CD14-positive monocyte (primary cell): ENCODE measurements around the gene RNU2-63P. TPM values are rescaled to one million over a fixed set of nuclear protein-coding genes. Genes with fewer than 3 reads are reported as not detected.

Source experiments
- DNase-seq, 3 donors: peaks; one replicate each; pipeline ENCODE4 v3.0.0-alpha.2; 2011 to 2022
- H2AFZ ChIP-seq: 2 replicates; pipeline ENCODE4 v1.6.0; 2012; ENCODE audit warnings: mild to moderate bottlenecking, low read depth, low read length, inconsistent platforms; ENCODE audit not compliant: insufficient read depth, poor library complexity, severe bottlenecking
- H3K27ac ChIP-seq, 2 donors: 1 replicate in 1 of 2; 2 replicates in 1 of 2; pipeline ENCODE4 v1.5.1; 2012 to 2013; ENCODE audit warnings: low read length in 2 of 2, control low read depth in 1 of 2, inconsistent platforms in 1 of 2, low read depth in 1 of 2, mild to moderate bottlenecking in 1 of 2
- H3K27me3 ChIP-seq, 2 donors: one replicate each; pipeline versions ENCODE4 v1.6.0 to v1.6.1; 2011 to 2013; ENCODE audit warnings: low read length in 2 of 2; ENCODE audit not compliant: control insufficient read depth in 2 of 2, insufficient read depth in 2 of 2
- H3K36me3 ChIP-seq, 2 donors: replicated peaks in 1 of 2; 1 replicate in 1 of 2; 2 replicates in 1 of 2; pipeline versions ENCODE4 v1.5.1 to v1.6.1; 2012 to 2013; ENCODE audit warnings: low read length in 2 of 2, control low read depth in 1 of 2, inconsistent platforms in 1 of 2, mild to moderate bottlenecking in 1 of 2; ENCODE audit not compliant: insufficient read depth in 2 of 2, control insufficient read depth in 1 of 2
- H3K4me1 ChIP-seq, 2 donors: 1 replicate in 1 of 2; 2 replicates in 1 of 2; pipeline versions ENCODE4 v1.5.1 to v1.6.1; 2012 to 2013; ENCODE audit warnings: low read length in 2 of 2, control low read depth in 1 of 2, inconsistent platforms in 1 of 2, mild to moderate bottlenecking in 1 of 2, moderate library complexity in 1 of 2; ENCODE audit not compliant: insufficient read depth in 2 of 2, control insufficient read depth in 1 of 2
- H3K4me2 ChIP-seq: replicated peaks from 2 replicates; pipeline ENCODE3; 2012; ENCODE audit warnings: low read length, moderate library complexity, mild to moderate bottlenecking; ENCODE audit not compliant: poor library complexity, severe bottlenecking; ENCODE audit errors: extremely low read depth
- H3K4me3 ChIP-seq, 3 experiments: fragments of 200-600 bp in 1 of 3; sonication (generic) in 1 of 3; replicated peaks in 1 of 3; 1 replicate in 2 of 3; 2 replicates in 1 of 3; pipeline ENCODE4 v1.5.1; 2011 to 2013; ENCODE audit warnings: low read length in 3 of 3, mild to moderate bottlenecking in 3 of 3, control low read depth in 2 of 3, low read depth in 2 of 3, inconsistent platforms in 1 of 3, moderate library complexity in 1 of 3
- H3K79me2 ChIP-seq: 2 replicates; pipeline ENCODE4 v1.6.0; 2012; ENCODE audit warnings: mild to moderate bottlenecking, control low read depth, inconsistent platforms, low read length, moderate library complexity; ENCODE audit not compliant: insufficient read depth
- H3K9ac ChIP-seq: 2 replicates; pipeline ENCODE4 v1.6.0; 2017; ENCODE audit warnings: low read length, mild to moderate bottlenecking; ENCODE audit not compliant: insufficient read depth, poor library complexity, severe bottlenecking
- H3K9me3 ChIP-seq, 2 donors: replicated peaks in 1 of 2; 1 replicate in 1 of 2; 2 replicates in 1 of 2; pipeline versions ENCODE4 v1.5.1 to v1.6.1; 2012 to 2013; ENCODE audit warnings: low read length in 2 of 2, control low read depth in 1 of 2; ENCODE audit not compliant: control insufficient read depth in 1 of 2, insufficient read depth in 1 of 2
- H4K20me1 ChIP-seq: 2 replicates; pipeline ENCODE4 v1.6.0; 2012; ENCODE audit warnings: mild to moderate bottlenecking, low read length, control low read depth, moderate library complexity; ENCODE audit not compliant: insufficient read depth
- H3K27ac Mint-ChIP-seq, 7 donors: one replicate each; pipeline ENCODE4 v1.8.0; 2020; ENCODE audit warnings: mild to moderate bottlenecking in 7 of 7, mixed read lengths in 7 of 7, moderate library complexity in 6 of 7, inconsistent platforms in 2 of 7
- H3K27me3 Mint-ChIP-seq, 3 donors: one replicate each; pipeline ENCODE4 v1.8.0; 2021 to 2022; ENCODE audit warnings: low read depth in 3 of 3, mild to moderate bottlenecking in 3 of 3, mixed read lengths in 3 of 3, moderate library complexity in 3 of 3, inconsistent platforms in 1 of 3
- H3K36me3 Mint-ChIP-seq, 2 donors: one replicate each; pipeline ENCODE4 v1.8.0; 2020; ENCODE audit warnings: mixed read lengths in 2 of 2, inconsistent platforms in 1 of 2, mild to moderate bottlenecking in 1 of 2
- H3K4me1 Mint-ChIP-seq: one replicate; pipeline ENCODE4 v1.8.0; 2020; ENCODE audit warnings: mild to moderate bottlenecking, mixed read lengths
- H3K4me3 Mint-ChIP-seq, 2 donors: one replicate each; pipeline ENCODE4 v1.8.0; 2020; ENCODE audit warnings: mild to moderate bottlenecking in 2 of 2, mixed read lengths in 2 of 2, moderate library complexity in 1 of 2
- H3K9me3 Mint-ChIP-seq, 7 donors: one replicate each; pipeline ENCODE4 v1.8.0; 2020 to 2022; ENCODE audit warnings: mixed read lengths in 7 of 7, mild to moderate bottlenecking in 6 of 7, moderate library complexity in 6 of 7, inconsistent platforms in 2 of 7
- WGBS: methylation state at CpG from one replicate; pipeline ENCODE4 v1.1.5; 2013; ENCODE audit warnings: missing lambda C conversion rate; ENCODE audit not compliant: insufficient coverage; 5-methylcytosine and 5-hydroxymethylcytosine counted together
- intact Hi-C, 2 donors: fragments of 100-400 bp; cut with micrococcal nuclease; formaldehyde crosslinking; loops; one replicate each; pipeline versions ENCODE4 v1.15.0 to v1.15.1; 2023
- polyA plus RNA-seq, 3 donors: library from polyadenylated mRNA; depleted of rRNA in 1 of 3; unstranded in 2 of 3; stranded (reverse) in 1 of 3; fragments of 300-500 nt in 2 of 3; fragments of >200 nt in 1 of 3; fragmentation: Illumina TruSeq in 2 of 3; gene quantifications; 1 replicate in 2 of 3; 2 replicates in 1 of 3; pipeline ENCODE4 v1.2.3, GENCODE V29; 2012 to 2021
- TF ChIP-seq, protein P1 (sequence below): fragments of 200-600 bp; IDR thresholded peaks from one replicate; pipeline ENCODE4 v1.8.0; 2022; ENCODE audit warnings: antibody characterized with exemption, mild to moderate bottlenecking

Gene RNU2-63P
- polyA plus RNA-seq, 3 donors = 7.5 to 8.0 TPM; not detected in 1

DNA sequence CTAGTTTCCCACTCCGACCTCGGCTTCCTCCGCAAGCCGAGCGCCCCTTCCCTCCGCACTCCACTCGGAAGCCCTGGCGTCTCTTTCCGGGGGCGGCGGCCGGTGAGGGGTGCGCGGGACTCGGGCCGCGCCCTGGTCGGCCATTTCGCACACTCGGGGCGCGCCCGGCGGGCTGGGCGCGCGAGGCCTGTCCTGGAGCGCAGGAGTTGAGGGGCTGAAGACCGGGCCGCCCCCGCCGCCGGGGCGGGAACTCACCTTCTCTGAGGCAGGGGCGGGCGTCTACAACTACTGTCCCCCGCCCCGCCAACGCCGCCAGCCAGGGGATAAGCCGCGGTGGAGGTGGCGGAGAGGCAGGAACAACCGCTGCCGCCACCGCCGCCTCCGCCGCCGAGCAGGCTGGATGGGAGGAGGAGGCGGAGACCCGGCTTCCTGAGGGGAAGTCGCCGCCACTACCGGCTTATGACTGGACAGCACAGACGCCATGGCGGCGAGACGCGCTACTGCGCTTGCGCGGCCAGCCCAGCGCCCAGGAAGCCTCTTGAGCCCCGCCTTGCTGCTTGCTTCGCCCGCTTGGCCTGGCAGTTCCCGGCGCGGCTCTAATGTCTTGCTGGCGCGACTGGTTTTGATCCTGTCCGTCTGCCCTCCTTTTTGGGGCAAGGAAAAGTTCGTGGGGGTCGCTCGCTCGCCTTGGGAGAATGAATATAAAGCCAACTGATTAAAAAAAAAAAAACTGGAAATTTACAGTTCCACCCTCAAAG, 39.2 kb upstream of the RNU2-63P start, which contains the start of gene KRCC1:
Gene KRCC1, minus strand, starts transcription at position 413 of the 758 bp plus-strand sequence. CDS start 27,220 bp downstream, outside the sequence.
- peak within 1 kb of the TSS; percentile 88 for H2AFZ ChIP-seq
- no peaks in the 10 kb centered on the region for H3K27me3 Mint-ChIP-seq
- peaks cover 43% of the 10 kb centered on the region for H3K4me1 Mint-ChIP-seq
- H3K4me2 ChIP-seq = peak within 1 kb of the TSS; percentile 82
- H3K27ac Mint-ChIP-seq = peak within 1 kb of the TSS; percentile 94 to 99 (median 97)
- peak within 1 kb of the TSS; percentile 83 to 94 (median 87) for H3K4me3 ChIP-seq
- WGBS = 0% methylated on average over 59 of the region's 77 CpGs
- H3K79me2 ChIP-seq = peaks cover 49% of the 10 kb centered on the region
- no peaks in the 10 kb centered on the region for H3K9me3 Mint-ChIP-seq
- H3K9me3 ChIP-seq = no peaks in the 10 kb centered on the region
- peak within 1 kb of the TSS; percentile 96 to 97 for H3K4me3 Mint-ChIP-seq
- peaks cover 9% of the 10 kb centered on the region for H4K20me1 ChIP-seq
- peak; percentile 97 to 99 (median 98) for DNase-seq
- H3K36me3 Mint-ChIP-seq = peaks cover 5 to 7% of the 10 kb centered on the region in 2 donors
- peaks cover 0 to 4% of the 10 kb centered on the region in 2 donors for H3K36me3 ChIP-seq
- H3K27ac ChIP-seq = peak within 1 kb of the TSS; percentile 81 to 99
- TF ChIP-seq, protein P1, sequence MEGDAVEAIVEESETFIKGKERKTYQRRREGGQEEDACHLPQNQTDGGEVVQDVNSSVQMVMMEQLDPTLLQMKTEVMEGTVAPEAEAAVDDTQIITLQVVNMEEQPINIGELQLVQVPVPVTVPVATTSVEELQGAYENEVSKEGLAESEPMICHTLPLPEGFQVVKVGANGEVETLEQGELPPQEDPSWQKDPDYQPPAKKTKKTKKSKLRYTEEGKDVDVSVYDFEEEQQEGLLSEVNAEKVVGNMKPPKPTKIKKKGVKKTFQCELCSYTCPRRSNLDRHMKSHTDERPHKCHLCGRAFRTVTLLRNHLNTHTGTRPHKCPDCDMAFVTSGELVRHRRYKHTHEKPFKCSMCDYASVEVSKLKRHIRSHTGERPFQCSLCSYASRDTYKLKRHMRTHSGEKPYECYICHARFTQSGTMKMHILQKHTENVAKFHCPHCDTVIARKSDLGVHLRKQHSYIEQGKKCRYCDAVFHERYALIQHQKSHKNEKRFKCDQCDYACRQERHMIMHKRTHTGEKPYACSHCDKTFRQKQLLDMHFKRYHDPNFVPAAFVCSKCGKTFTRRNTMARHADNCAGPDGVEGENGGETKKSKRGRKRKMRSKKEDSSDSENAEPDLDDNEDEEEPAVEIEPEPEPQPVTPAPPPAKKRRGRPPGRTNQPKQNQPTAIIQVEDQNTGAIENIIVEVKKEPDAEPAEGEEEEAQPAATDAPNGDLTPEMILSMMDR = no peak
- H3K4me1 ChIP-seq = peaks cover 25 to 29% of the 10 kb centered on the region in 2 donors
- H3K9ac ChIP-seq = peak within 1 kb of the TSS; percentile 98
- intact Hi-C loops = loop anchor here in 1 of 2 donors (10.0 kb wide), 1 partner anchor 569 kb away; the partner anchor contains the start of gene EIF2AK3
- no peaks in the 10 kb centered on the region for H3K27me3 ChIP-seq

DNA sequence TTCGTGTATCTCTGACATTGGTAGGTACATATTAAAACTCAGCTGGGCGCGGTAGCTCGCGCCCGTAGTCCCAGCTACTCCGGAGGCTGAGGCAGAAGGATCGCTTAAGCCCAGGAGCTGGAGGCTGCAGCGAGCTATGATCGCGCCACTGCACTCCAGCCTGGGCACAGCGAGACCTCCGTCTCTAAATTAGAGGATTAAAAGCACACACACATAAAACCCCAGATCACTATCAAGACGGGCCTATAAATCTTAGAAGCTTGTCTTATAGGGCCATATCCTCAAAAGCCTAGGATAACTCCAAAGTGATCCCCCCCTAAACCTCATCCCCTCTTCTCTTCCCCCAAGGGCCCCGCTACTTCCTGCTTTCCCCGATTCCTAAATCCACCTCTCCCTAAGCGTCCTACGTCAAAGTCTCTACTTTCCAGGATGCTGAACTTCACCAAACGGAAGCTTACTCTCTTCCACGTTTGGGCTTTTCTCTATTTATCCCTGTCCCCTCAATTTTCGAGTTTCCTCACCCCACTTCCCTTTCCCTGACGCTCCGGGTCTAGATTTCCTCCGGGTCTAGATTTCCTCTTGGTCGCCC, 38.5 kb upstream of the RNU2-63P start:
- no peaks in the 10 kb centered on the region for H3K27me3 ChIP-seq
- H3K4me2 ChIP-seq = peak overlapping the region; percentile 82
- TF ChIP-seq, protein P1 = no peak
- H3K79me2 ChIP-seq = peaks cover 54% of the 10 kb centered on the region
- Mint-ChIP-seq H3K27ac (peak overlapping the region; percentile 94 to 99 (median 97)), H3K27me3 (no peaks in the 10 kb centered on the region), H3K4me1 (peaks cover 41% of the 10 kb centered on the region), H3K36me3 (peaks cover 5 to 7% of the 10 kb centered on the region in 2 donors), H3K9me3 (no peaks in the 10 kb centered on the region), H3K4me3 (peak overlapping the region; percentile 96 to 97)
- WGBS = 29% methylated on average over 25 of the region's 25 CpGs
- no peaks in the 10 kb centered on the region for H3K9me3 ChIP-seq
- H3K4me1 ChIP-seq = peaks cover 25 to 29% of the 10 kb centered on the region in 2 donors
- intact Hi-C loops = loop anchor here in 1 of 2 donors (10.0 kb wide), 1 partner anchor 570 kb away; the partner anchor contains the start of gene EIF2AK3
- peak overlapping the region; percentile 83 to 94 (median 87) for H3K4me3 ChIP-seq
- peaks cover 0 to 4% of the 10 kb centered on the region in 2 donors for H3K36me3 ChIP-seq
- peaks cover 9% of the 10 kb centered on the region for H4K20me1 ChIP-seq
- H3K9ac ChIP-seq = peak overlapping the region; percentile 98
- H3K27ac ChIP-seq = peak overlapping the region; percentile 81 to 99
- peak overlapping the region; percentile 88 for H2AFZ ChIP-seq
- DNase-seq = peak in 1 of 3 donors; percentile 48
